Endothelial cell (in vitro differentiated cells): ENCODE results near the gene KLF2. TPM values are rescaled to one million over a fixed set of nuclear protein-coding genes. Genes with fewer than 3 reads are reported as not detected.

Experiments used
- DNase-seq: peaks from one replicate; pipeline ENCODE4 v3.0.0; 2021; ENCODE audit warnings: low spot score
- H3K27ac Mint-ChIP-seq: one replicate; pipeline ENCODE4 v1.8.0; 2021; ENCODE audit warnings: mixed read lengths, inconsistent platforms; ENCODE audit not compliant: unreplicated experiment
- H3K27me3 Mint-ChIP-seq: one replicate; pipeline ENCODE4 v1.8.0; 2021; ENCODE audit warnings: mild to moderate bottlenecking, moderate library complexity, mixed read lengths, inconsistent platforms; ENCODE audit not compliant: unreplicated experiment
- H3K36me3 Mint-ChIP-seq: one replicate; pipeline ENCODE4 v1.8.0; 2021; ENCODE audit warnings: mild to moderate bottlenecking, low read depth, mixed read lengths, inconsistent platforms; ENCODE audit not compliant: unreplicated experiment
- H3K4me1 Mint-ChIP-seq: one replicate; pipeline ENCODE4 v1.8.0; 2021; ENCODE audit warnings: mild to moderate bottlenecking, mixed read lengths, inconsistent platforms; ENCODE audit not compliant: unreplicated experiment
- H3K4me3 Mint-ChIP-seq: one replicate; pipeline ENCODE4 v1.8.0; 2021; ENCODE audit warnings: mild to moderate bottlenecking, mixed read lengths, inconsistent platforms; ENCODE audit not compliant: unreplicated experiment
- H3K9me3 Mint-ChIP-seq: one replicate; pipeline ENCODE4 v1.8.0; 2021; ENCODE audit warnings: mixed read lengths, inconsistent platforms; ENCODE audit not compliant: unreplicated experiment
- total RNA-seq: library from RNA; stranded (reverse); fragmentation: NEBNext Ultra II Directional; extraction: Animal tissue kit (Norgen Biotek cat#: 25700); gene quantifications from one replicate; pipeline ENCODE4 v1.2.1, GENCODE V29; 2021; ENCODE audit not compliant: unreplicated experiment
- TF ChIP-seq, protein P1 (sequence below): fragments of 200-600 bp; sonication (generic); IDR thresholded peaks from one replicate; pipeline ENCODE4 v1.5.0; 2021; ENCODE audit warnings: antibody characterized with exemption; ENCODE audit not compliant: unreplicated experiment

Gene KLF2
- total RNA-seq, 1 donor from 2014 or later = 48.9 TPM

DNA sequence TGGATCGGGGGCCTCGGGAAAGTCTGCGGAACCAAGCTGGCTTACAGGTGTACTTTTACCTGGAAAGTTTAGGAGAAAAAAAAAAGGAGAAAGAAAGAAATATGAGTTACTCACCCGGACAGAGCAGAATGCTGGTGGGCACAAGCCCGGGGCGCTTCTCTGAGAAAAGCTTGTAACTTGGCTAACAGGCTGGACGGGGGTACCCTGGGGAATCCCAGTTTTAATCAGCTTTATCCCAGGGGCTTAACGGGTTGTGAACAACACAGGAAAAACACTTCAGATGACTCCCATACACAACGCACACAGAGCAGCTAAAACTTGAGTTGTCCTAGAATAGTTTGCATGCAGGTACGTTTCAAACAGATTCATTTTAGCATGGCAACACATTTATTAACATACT is 37.3 kb downstream of the KLF2 start:
- TF ChIP-seq, protein P1, sequence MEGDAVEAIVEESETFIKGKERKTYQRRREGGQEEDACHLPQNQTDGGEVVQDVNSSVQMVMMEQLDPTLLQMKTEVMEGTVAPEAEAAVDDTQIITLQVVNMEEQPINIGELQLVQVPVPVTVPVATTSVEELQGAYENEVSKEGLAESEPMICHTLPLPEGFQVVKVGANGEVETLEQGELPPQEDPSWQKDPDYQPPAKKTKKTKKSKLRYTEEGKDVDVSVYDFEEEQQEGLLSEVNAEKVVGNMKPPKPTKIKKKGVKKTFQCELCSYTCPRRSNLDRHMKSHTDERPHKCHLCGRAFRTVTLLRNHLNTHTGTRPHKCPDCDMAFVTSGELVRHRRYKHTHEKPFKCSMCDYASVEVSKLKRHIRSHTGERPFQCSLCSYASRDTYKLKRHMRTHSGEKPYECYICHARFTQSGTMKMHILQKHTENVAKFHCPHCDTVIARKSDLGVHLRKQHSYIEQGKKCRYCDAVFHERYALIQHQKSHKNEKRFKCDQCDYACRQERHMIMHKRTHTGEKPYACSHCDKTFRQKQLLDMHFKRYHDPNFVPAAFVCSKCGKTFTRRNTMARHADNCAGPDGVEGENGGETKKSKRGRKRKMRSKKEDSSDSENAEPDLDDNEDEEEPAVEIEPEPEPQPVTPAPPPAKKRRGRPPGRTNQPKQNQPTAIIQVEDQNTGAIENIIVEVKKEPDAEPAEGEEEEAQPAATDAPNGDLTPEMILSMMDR = no peak
- Mint-ChIP-seq H3K4me1 (peaks cover 8% of the 10 kb centered on the region), H3K27ac (no peak overlapping the region), H3K9me3 (no peaks in the 10 kb centered on the region), H3K27me3 (no peaks in the 10 kb centered on the region), H3K36me3 (peaks cover 5% of the 10 kb centered on the region), H3K4me3 (no peak overlapping the region)
- DNase-seq = no peak

DNA sequence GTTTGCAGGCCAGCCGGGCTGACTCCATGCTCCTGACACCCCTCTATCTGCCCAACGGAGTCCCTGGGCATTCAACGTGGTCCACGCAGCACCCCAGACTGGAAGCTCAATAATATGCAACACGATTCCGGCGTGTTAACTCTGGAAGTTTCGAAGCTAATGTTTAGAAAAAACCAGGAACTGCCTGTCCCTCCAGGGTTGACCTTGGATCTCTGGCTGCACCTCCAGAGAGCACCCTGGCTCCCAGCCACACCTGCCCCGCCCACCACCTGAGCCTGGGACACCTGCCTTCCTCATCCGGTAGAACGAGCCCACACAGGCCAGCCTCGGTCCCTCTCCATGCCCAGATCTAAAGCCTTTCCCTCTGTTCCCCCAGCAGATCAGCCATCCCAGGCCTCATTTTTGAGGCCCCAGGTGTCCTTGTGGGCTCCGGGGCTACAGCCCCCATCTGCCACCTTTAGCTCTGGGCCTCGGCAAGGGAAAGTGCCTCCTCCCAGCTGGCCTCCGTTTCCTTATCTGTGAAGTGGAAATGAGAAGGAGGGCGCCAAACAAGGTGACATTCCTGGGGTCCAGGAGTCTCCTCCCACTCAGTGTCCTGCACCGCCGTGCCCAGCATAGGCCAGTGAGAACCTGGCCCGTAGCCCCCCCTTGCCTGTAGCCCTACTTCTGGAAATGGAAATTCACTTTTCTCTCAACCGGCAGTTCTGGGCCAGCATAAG is 38.7 kb downstream of the KLF2 start:
- no peaks in the 10 kb centered on the region for H3K9me3 Mint-ChIP-seq
- no peak overlapping the region for H3K27ac Mint-ChIP-seq
- no peaks in the 10 kb centered on the region for H3K27me3 Mint-ChIP-seq
- TF ChIP-seq, protein P1 = no peak
- H3K36me3 Mint-ChIP-seq = peaks cover 5% of the 10 kb centered on the region
- peaks cover 8% of the 10 kb centered on the region for H3K4me1 Mint-ChIP-seq
- no peak overlapping the region for H3K4me3 Mint-ChIP-seq
- no peak for DNase-seq

DNA sequence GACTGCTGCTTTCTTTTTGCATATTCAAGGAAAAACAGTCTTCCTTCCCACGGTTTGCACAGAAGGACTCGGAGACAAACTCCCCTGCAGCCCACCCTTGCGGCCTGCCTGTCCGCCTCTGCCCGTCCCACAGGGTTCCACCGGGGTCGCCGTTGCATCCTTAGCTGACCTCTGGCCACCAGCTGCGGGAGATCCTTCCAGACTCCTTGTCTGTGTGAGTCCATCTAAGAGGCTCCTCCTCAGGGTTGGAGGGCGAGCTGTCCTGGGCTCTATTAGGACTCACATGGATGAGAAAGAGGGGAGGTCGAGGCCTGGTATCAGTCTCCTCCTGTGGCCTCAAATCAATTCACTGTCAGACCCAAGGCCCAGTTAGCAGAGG is 39.2 kb downstream of the KLF2 start:
- H3K27ac Mint-ChIP-seq = no peak overlapping the region
- peaks cover 5% of the 10 kb centered on the region for H3K36me3 Mint-ChIP-seq
- peaks cover 8% of the 10 kb centered on the region for H3K4me1 Mint-ChIP-seq
- H3K27me3 Mint-ChIP-seq = no peaks in the 10 kb centered on the region
- DNase-seq = no peak
- no peak overlapping the region for H3K4me3 Mint-ChIP-seq
- H3K9me3 Mint-ChIP-seq = no peaks in the 10 kb centered on the region
- TF ChIP-seq, protein P1 = no peak

DNA sequence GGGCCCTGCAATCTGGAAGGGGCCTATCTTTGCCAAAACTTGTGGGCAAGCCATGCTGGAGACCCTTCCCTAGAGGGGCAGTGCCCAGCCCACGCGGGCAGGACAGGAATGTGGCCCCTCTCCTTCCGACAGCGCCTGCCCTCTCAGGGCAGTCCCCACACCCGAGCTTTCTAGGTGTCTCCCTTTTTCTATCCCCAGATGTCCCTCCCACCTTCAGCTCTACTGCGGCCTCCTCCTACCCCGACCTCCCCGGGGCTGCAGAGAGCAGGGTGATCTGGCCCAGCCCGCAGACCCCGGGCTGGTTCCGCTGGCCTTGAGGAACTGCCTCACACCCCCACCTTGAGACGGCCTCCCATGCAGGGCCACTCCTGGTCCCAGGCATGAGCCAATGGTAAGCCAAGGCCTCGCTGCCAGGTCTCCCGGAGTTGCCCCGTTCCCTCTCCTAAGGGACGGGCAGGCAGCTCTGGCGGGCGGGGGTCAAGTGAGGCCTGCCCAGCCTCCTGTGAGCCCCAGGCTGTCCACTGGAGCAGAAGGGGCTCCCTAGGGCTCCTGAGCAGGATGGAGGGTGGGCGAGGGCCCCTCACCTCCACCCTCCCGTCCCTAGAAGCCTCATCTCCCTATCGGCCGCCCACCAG is 39.7 kb downstream of the KLF2 start:
- H3K4me1 Mint-ChIP-seq = peaks cover 8% of the 10 kb centered on the region
- H3K27ac Mint-ChIP-seq = no peak overlapping the region
- no peaks in the 10 kb centered on the region for H3K27me3 Mint-ChIP-seq
- DNase-seq = no peak
- H3K9me3 Mint-ChIP-seq = no peaks in the 10 kb centered on the region
- TF ChIP-seq, protein P1 = no peak
- no peak overlapping the region for H3K4me3 Mint-ChIP-seq
- peaks cover 5% of the 10 kb centered on the region for H3K36me3 Mint-ChIP-seq

DNA sequence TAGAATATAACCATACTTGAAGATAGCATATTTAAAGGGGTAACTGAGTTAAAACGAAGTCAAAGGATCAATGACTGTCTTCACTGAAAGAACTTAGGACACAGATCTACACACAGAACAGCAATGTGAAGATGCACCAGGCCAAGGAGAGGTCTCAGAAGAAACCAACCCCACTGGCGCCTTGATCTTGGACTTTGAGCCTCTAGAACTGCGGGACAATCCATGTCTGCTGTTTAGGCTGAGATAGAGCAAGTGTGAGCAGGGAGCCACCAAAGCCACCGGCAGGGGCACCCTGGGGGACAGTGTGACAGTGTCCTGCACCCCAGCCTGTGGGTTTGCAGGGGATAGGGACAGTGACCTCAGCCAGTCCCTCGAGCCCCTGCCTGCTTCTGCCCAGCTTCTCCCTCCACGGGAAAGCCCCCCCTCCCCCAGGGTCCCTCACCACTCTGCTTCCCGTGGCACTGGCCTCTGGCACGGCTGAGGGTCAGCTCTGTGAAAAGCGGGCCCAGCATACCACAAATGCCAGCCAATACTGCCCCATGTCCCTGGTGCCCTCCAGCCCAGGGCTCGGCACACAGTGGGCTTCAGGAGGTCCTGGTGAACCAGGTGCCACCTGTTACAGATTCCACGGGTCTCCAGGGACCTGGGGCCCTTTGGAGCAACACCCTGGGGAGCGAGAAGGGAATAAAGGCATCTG is 40.8 kb downstream of the KLF2 start:
- peaks cover 2% of the 10 kb centered on the region for H3K27me3 Mint-ChIP-seq

More for the DNA sequence above, 40.8 kb downstream of the KLF2 start:
- no peaks in the 10 kb centered on the region for H3K9me3 Mint-ChIP-seq
- peaks cover 5% of the 10 kb centered on the region for H3K36me3 Mint-ChIP-seq
- no peak for DNase-seq
- H3K4me3 Mint-ChIP-seq = peak overlapping the region; percentile 62
- peaks cover 9% of the 10 kb centered on the region for H3K4me1 Mint-ChIP-seq
- TF ChIP-seq, protein P1 = no peak
- no peak overlapping the region for H3K27ac Mint-ChIP-seq
